H7 (cell line): ENCODE measurements around the gene PPP1R9A. TPM values are rescaled to one million over a fixed set of nuclear protein-coding genes. Genes with fewer than 3 reads are reported as not detected.
"Not testable (repeated sequence)": the region's sequence is repeated elsewhere in the genome, so short reads cannot be mapped to it uniquely, and the experiment has no call there.

Source experiments
- DNase-seq: peaks from one replicate; pipeline ENCODE4 v3.0.0; 2012
- H3K27me3 ChIP-seq: 2 replicates; pipeline ENCODE4 v1.6.0; 2011; ENCODE audit warnings: mild to moderate bottlenecking, low read length; ENCODE audit not compliant: control insufficient read depth, insufficient read depth
- H3K36me3 ChIP-seq: replicated peaks from 2 replicates; pipeline ENCODE4 v1.5.1; 2011; ENCODE audit warnings: low read length; ENCODE audit not compliant: control insufficient read depth, insufficient read depth
- H3K4me3 ChIP-seq: 2 replicates; pipeline ENCODE4 v1.5.1; 2011; ENCODE audit warnings: low read depth, mild to moderate bottlenecking, control low read depth, low read length, moderate library complexity; ENCODE audit not compliant: insufficient read depth
- total RNA-seq: library from RNA; depleted of rRNA; stranded (reverse); fragments of >200 nt; shearing (Covaris generic); gene quantifications from 2 replicates; pipeline ENCODE4 v1.2.3, GENCODE V29; 2014

PPP1R9A gene
- total RNA-seq, 1 experiment from 2014 or later = 8.0 TPM

- Histone ChIP-seq H3K4me3 (no peak overlapping the region), H3K36me3 (no peaks in the 10 kb centered on the region), H3K27me3 (no peaks in the 10 kb centered on the region)
- DNase-seq = no peak
Observed at GRCh38 chr7:94975336-94975735, 67.9 kb downstream of the PPP1R9A start.

DNA sequence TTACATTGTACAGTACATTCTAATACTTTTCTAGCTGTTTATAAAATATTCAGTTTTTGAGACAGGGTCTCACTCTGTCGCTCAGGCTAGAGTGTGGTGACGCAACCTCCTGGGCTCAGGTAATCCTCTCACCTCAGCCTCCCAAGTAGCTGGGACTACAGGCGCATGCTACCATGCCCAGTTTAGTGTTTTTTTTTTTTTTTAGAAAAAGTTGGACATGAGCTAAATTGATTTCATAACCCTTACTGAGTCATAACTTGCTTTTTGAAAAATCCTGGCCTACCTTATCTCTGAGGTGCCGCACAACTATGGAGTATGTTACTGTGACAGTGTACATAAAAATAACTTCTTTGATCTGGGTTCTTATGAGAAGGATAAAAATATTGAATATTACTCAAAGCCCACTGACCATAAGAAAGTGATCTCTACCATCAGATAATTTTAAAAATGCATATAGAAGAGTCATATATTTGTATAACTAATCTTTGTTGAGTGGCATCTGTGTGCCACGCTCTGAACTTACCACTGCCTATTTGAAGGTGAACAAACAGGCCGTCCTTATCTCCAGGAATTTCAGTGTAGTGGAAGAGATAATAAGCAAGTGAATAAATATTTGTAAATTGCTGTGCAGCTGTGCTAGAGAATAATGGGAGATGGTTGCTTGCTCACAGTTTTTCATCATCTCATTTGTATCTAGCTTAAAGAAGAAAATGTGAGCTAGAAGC is 73.2 kb downstream of the PPP1R9A start:
- Histone ChIP-seq H3K36me3 (no peaks in the 10 kb centered on the region), H3K4me3 (no peak overlapping the region), H3K27me3 (no peaks in the 10 kb centered on the region)
- no peak for DNase-seq

DNA sequence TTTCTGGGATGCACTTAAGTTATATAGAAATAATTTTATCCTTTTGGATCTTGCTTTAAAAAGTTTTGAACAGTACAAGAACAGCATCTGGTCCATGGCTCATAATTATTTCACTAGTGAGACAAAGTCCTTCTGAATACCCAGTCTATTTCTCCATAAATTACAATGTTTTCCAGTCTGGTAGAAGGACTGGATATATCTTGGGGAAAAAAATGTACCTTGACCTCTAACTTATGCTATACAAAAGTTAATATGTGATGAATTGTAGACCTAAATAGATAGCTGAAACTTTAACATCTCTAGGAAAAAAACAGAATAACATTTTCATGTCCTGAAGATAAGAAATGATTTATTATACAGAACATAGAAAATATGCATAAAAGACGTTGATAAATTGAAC is 88.5 kb downstream of the PPP1R9A start:
- Histone ChIP-seq H3K4me3 (no peak overlapping the region), H3K27me3 (no peaks in the 10 kb centered on the region), H3K36me3 (no peaks in the 10 kb centered on the region)
- DNase-seq = no peak

GRCh38 chr7:94996369-94996768 is 89.0 kb downstream of the PPP1R9A start:
- Histone ChIP-seq H3K36me3 (no peaks in the 10 kb centered on the region), H3K27me3 (no peaks in the 10 kb centered on the region), H3K4me3 (no peak overlapping the region)
- DNase-seq = no peak

GRCh38 chr7:94997547-94997946 is 90.2 kb downstream of the PPP1R9A start:
- Histone ChIP-seq H3K4me3 (no peak overlapping the region), H3K27me3 (no peaks in the 10 kb centered on the region), H3K36me3 (no peaks in the 10 kb centered on the region)
- no peak for DNase-seq

- DNase-seq = no peak
- Histone ChIP-seq H3K36me3 (no peaks in the 10 kb centered on the region), H3K4me3 (no peak overlapping the region), H3K27me3 (no peaks in the 10 kb centered on the region)
Observed at GRCh38 chr7:94998266-94999068, 91.1 kb downstream of the PPP1R9A start.

DNA sequence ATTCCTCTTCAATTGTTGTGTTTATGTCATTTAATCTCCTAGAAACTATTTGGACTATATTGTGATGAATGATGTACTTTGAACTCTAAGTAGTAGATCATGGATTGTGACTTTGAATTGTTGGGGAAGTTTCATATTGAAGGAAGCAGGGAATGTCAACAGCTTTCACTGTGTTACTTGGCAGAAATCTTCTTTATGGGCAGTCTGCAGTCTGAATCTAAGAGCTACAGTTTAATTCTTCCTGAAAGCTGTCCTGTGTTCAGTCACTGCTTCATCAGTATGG is 91.6 kb downstream of the PPP1R9A start:
- no peaks in the 10 kb centered on the region for H3K36me3 ChIP-seq
- no peak overlapping the region for H3K4me3 ChIP-seq
- DNase-seq = no peak
- no peaks in the 10 kb centered on the region for H3K27me3 ChIP-seq

DNA sequence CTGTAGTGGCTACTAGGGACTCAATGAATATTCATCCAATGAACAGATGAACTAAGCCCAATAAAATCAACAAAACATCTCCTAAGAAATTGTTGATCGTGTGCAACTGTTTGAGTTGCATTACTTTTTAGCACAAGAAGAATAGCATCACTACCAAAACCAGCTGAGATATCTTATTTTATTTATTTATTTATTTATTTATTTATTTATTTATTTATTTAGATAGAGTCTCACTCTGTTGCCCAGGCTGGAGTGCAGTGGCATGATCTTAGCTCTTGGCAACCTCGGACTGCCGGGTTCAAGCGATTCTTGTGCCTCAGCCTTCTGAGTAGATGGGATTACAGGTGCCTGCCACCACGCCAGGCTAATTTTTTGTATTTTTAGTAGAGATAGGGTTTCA is 92.2 kb downstream of the PPP1R9A start:
- H3K36me3 ChIP-seq, H3K4me3 ChIP-seq, H3K27me3 ChIP-seq, DNase-seq: not testable (repeated sequence)

GRCh38 chr7:95001258-95001657 is 93.9 kb downstream of the PPP1R9A start:
- H3K4me3 ChIP-seq = no peak overlapping the region
- H3K27me3 ChIP-seq = no peaks in the 10 kb centered on the region
- H3K36me3 ChIP-seq = no peaks in the 10 kb centered on the region
- DNase-seq = no peak

DNA sequence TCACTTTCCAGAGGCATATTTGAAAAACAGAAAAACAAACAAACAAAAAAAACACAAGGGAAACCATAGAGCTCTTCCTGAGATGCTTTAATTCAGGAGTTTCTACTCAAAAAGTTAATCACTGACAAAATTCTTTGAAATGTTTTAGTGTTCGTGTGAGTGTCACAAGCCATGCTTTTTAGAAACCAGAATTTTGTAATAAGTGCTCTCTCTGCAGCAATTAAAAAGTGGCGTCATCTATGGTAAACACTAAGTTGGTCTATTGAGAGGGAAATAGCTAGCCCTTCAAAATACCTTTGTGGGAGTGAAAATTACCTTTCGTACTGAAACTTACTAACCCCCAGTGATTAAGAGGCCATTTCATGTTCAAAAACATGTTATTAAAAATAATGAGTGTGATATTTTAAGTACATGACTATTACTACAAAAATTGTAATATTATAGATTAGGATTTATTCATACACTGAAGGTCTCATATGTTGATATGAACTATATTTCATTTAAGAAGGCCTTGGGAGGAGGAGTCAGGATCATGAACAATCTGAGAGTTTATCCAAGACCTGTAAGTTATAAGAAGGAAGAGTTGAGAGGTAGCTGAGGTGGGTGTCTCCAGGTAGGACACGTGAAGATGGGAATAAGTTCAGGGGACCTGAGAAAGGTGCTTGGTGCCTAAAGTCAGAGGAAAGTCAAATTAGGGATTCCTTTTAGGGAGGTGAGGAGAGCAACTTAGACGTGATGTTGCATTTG is 94.6 kb downstream of the PPP1R9A start:
- no peak for DNase-seq
- no peaks in the 10 kb centered on the region for H3K27me3 ChIP-seq
- no peaks in the 10 kb centered on the region for H3K36me3 ChIP-seq
- H3K4me3 ChIP-seq = no peak overlapping the region

GRCh38 chr7:95002775-95003174 is 95.4 kb downstream of the PPP1R9A start:
- Histone ChIP-seq H3K4me3 (no peak overlapping the region), H3K36me3 (no peaks in the 10 kb centered on the region), H3K27me3 (no peaks in the 10 kb centered on the region)
- no peak for DNase-seq

DNA sequence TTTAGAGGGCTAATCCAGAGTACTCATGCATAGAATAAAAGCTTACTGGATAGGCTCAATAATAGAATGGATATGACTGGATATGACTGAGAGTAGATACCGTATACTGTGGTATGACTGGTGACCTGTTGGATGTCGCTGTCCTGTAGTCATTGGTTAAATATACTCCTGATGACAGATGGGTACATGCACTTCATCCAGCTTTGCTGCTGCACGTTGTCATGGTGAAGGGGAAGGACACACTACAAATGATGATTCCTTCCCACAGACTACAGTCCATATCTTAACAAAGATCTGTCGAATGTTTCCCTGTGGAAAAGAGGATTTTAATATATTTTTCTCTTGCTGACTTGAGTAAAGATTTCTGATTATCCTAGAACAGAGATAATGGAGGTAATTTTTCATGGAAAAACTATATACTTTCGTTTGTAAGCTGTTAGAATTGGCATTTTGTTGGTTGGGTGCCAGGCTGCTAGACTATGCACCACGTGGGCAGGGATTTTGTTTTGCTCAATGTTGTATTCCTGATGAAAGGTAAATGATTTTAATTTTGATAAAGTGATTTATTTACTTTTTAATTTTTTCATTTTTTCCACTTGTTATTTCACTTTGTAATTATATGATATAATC is 97.3 kb downstream of the PPP1R9A start:
- Histone ChIP-seq H3K36me3 (no peaks in the 10 kb centered on the region), H3K27me3 (no peaks in the 10 kb centered on the region), H3K4me3 (no peak overlapping the region)
- no peak for DNase-seq

DNA sequence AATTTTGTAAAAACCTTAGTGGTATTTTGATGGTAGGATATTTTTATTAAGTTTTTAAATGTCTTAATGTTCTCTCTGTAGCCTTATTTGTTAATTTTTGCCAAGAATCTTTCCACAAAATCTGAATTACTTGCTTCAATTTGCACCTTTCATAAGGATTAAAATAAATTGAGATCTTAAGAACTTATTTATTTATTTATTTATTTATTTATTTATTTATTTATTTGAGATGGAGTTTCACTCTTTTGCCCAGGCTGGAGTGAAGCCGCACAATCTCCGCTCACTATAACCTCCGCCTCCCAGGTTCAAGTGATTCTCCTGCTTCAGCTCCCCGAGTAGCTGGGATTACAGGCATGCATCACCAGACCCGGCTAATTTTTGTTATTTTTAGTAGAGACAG is 98.6 kb downstream of the PPP1R9A start:
- Histone ChIP-seq H3K36me3 (no peaks in the 10 kb centered on the region), H3K4me3 (no peak overlapping the region), H3K27me3 (no peaks in the 10 kb centered on the region)
- DNase-seq = no peak

GRCh38 chr7:95008773-95009172 is 101.4 kb downstream of the PPP1R9A start:
- H3K36me3 ChIP-seq, DNase-seq, H3K4me3 ChIP-seq, H3K27me3 ChIP-seq: not testable (repeated sequence)
